NCI-H526 treated with DMSO at 0.1 percent for 48 hours (cell line): ENCODE measurements around the gene UCN3.
"Not testable (repeated sequence)": the region's sequence is repeated elsewhere in the genome, so short reads cannot be mapped to it uniquely, and the experiment has no call there.

Experiments
- DNase-seq: peaks from one replicate; lab custom pipeline; 2025; lab: John Stamatoyannopoulos, UW

Gene UCN3

GRCh38 chr10:5369362-5370158 lies 4.8 kb downstream of the UCN3 start:
- DNase-seq, result no peak

GRCh38 chr10:5370493-5371352 lies 6.0 kb downstream of the UCN3 start:
- no peak for DNase-seq

- peak; percentile 69 for DNase-seq
These were observed 8.5 kb downstream of the UCN3 start for GRCh38 chr10:5373307-5373706.

GRCh38 chr10:5373891-5374611 lies 9.3 kb downstream of the UCN3 start:
- DNase-seq, result no peak

GRCh38 chr10:5376450-5376849 lies 11.7 kb downstream of the UCN3 start:
- DNase-seq, result no peak

GRCh38 chr10:5379202-5379601 lies 14.4 kb downstream of the UCN3 start:
- not testable (repeated sequence) for DNase-seq

- not testable (repeated sequence) for DNase-seq
These were observed 15.6 kb downstream of the UCN3 start for GRCh38 chr10:5380395-5380794.

- no peak for DNase-seq
These were observed 16.4 kb downstream of the UCN3 start for GRCh38 chr10:5381187-5381586.

GRCh38 chr10:5385224-5385623 lies 20.5 kb downstream of the UCN3 start:
- no peak for DNase-seq

GRCh38 chr10:5387169-5387568 lies 22.4 kb downstream of the UCN3 start:
- DNase-seq, result no peak

GRCh38 chr10:5390607-5391205 lies 25.9 kb downstream of the UCN3 start:
- no peak for DNase-seq

GRCh38 chr10:5391790-5392189 lies 27.0 kb downstream of the UCN3 start:
- DNase-seq, result no peak

GRCh38 chr10:5393529-5393928 lies 28.8 kb downstream of the UCN3 start:
- no peak for DNase-seq

- DNase-seq, result no peak
These were observed 30.4 kb downstream of the UCN3 start for GRCh38 chr10:5395168-5395567.

GRCh38 chr10:5396556-5397300 lies 32.0 kb downstream of the UCN3 start:
- DNase-seq, result no peak

GRCh38 chr10:5399332-5399731 lies 34.6 kb downstream of the UCN3 start:
- no peak for DNase-seq

- DNase-seq, result no peak
These were observed 35.9 kb downstream of the UCN3 start for GRCh38 chr10:5400468-5401240.

- DNase-seq, result no peak
These were observed 38.0 kb downstream of the UCN3 start for GRCh38 chr10:5402798-5403197.

- DNase-seq, result no peak
These were observed 39.7 kb downstream of the UCN3 start, which contains the start of gene TUBAL3 for GRCh38 chr10:5404208-5405041. TSS of gene TUBAL3 (minus strand) at chr10:5404828. CDS start at chr10:5404792, 36 bp downstream.

- DNase-seq, result no peak
These were observed 42.2 kb downstream of the UCN3 start for GRCh38 chr10:5406918-5407317.
